ENCODE data around the gene SLC43A2. TPM values are rescaled to one million over a fixed set of nuclear protein-coding genes. Genes with fewer than 3 reads are reported as not detected.
"Not testable (repeated sequence)": the region's sequence is repeated elsewhere in the genome, so short reads cannot be mapped to it uniquely, and the experiment has no call there.

SLC43A2 gene
- total RNA-seq, 2 donors from 2014 or later: 3.6 to 9.8 TPM

GRCh38 chr17:1539811-1540210 is 88.8 kb downstream of the SLC43A2 start:
- no peaks in the 10 kb centered on the region for H3K4me1 ChIP-seq
- H3K9me3 ChIP-seq: no peaks in the 10 kb centered on the region
- H3K36me3 ChIP-seq: peaks cover 64% of the 10 kb centered on the region
- TF ChIP-seq CTCF (IDR thresholded peaks at IDR 0.05): no peak
- no peak overlapping the region for H3K4me3 ChIP-seq
- no peak overlapping the region for H3K27ac ChIP-seq
- H3K27me3 ChIP-seq: no peaks in the 10 kb centered on the region
- DNase-seq (ENCODE audit: low spot score): no peak

GRCh38 chr17:1535737-1536136 is 92.9 kb downstream of the SLC43A2 start:
- Histone ChIP-seq H3K27ac (no peak overlapping the region), H3K27me3 (no peaks in the 10 kb centered on the region), H3K4me1 (no peaks in the 10 kb centered on the region), H3K9me3 (no peaks in the 10 kb centered on the region), H3K36me3 (peaks cover 75% of the 10 kb centered on the region), H3K4me3 (no peak overlapping the region)
- DNase-seq (ENCODE audit: low spot score): no peak
- TF ChIP-seq CTCF (IDR thresholded peaks at IDR 0.05): no peak

- no peak for DNase-seq (ENCODE audit: low spot score)
- Histone ChIP-seq H3K27me3 (no peaks in the 10 kb centered on the region), H3K9me3 (no peaks in the 10 kb centered on the region), H3K4me1 (no peaks in the 10 kb centered on the region), H3K36me3 (peaks cover 71% of the 10 kb centered on the region), H3K27ac (peak overlapping the region in 1 of 2 donors; percentile 25), H3K4me3 (no peak overlapping the region)
- TF ChIP-seq CTCF (IDR thresholded peaks at IDR 0.05): no peak
Measured at GRCh38 chr17:1533661-1534325, 94.8 kb downstream of the SLC43A2 start.

- peaks cover 67% of the 10 kb centered on the region for H3K36me3 ChIP-seq
- TF ChIP-seq CTCF (IDR thresholded peaks at IDR 0.05): peak in 1 of 2 donors; percentile 52
- no peak overlapping the region for H3K4me3 ChIP-seq
- no peaks in the 10 kb centered on the region for H3K4me1 ChIP-seq
- no peaks in the 10 kb centered on the region for H3K9me3 ChIP-seq
- DNase-seq (ENCODE audit: low spot score): no peak
- H3K27me3 ChIP-seq: no peaks in the 10 kb centered on the region
- peak overlapping the region in 1 of 2 donors; percentile 25 for H3K27ac ChIP-seq
Measured at GRCh38 chr17:1532836-1533602, 95.6 kb downstream of the SLC43A2 start.

GRCh38 chr17:1529863-1530262 is 98.8 kb downstream of the SLC43A2 start:
- no peak for DNase-seq (ENCODE audit: low spot score)
- H3K9me3 ChIP-seq: no peaks in the 10 kb centered on the region
- H3K36me3 ChIP-seq: peaks cover 60% of the 10 kb centered on the region
- H3K27ac ChIP-seq: no peak overlapping the region
- H3K4me1 ChIP-seq: no peaks in the 10 kb centered on the region
- H3K4me3 ChIP-seq: no peak overlapping the region
- no peak for TF ChIP-seq CTCF (IDR thresholded peaks at IDR 0.05)
- H3K27me3 ChIP-seq: no peaks in the 10 kb centered on the region

- H3K36me3 ChIP-seq: peaks cover 42% of the 10 kb centered on the region
- H3K4me3 ChIP-seq; H3K4me1 ChIP-seq; DNase-seq (ENCODE audit: low spot score); H3K9me3 ChIP-seq; H3K27me3 ChIP-seq; H3K27ac ChIP-seq: not testable (repeated sequence)
Measured at GRCh38 chr17:1526876-1527275, 101.8 kb downstream of the SLC43A2 start.

Data from right atrium auricular region (tissue), 2 donors.